HepG2 (cell line): Measurements from ENCODE around the gene NFS1. TPM values are rescaled to one million over a fixed set of nuclear protein-coding genes. Genes with fewer than 3 reads are reported as not detected.

Experiments used
- EED ChIP-seq: sonication (generic); formaldehyde crosslinking; IDR thresholded peaks from 2 replicates; pipeline ENCODE4 v1.5.0; 2020; ENCODE audit warnings: mild to moderate bottlenecking, missing genetic modification reagents
- GZF1 ChIP-seq: sonication (generic); formaldehyde crosslinking; IDR thresholded peaks from 2 replicates; pipeline ENCODE4 v1.5.1; 2020; ENCODE audit warnings: mild to moderate bottlenecking, missing genetic modification reagents
- HHEX ChIP-seq: IDR thresholded peaks from 2 replicates; pipeline ENCODE4 v1.6.1; 2016; ENCODE audit warnings: control low read depth
- IRX3 ChIP-seq: sonication (generic); formaldehyde crosslinking; IDR thresholded peaks from 2 replicates; pipeline ENCODE4 v1.8.1; 2023; ENCODE audit warnings: mild to moderate bottlenecking, low read depth, missing genetic modification reagents, borderline replicate concordance
- NPAS2 ChIP-seq: sonication (generic); formaldehyde crosslinking; IDR thresholded peaks from 2 replicates; pipeline ENCODE4 v1.8.0; 2022; ENCODE audit warnings: mild to moderate bottlenecking, missing genetic modification reagents, borderline replicate concordance
- PPARG ChIP-seq: conservative IDR thresholded peaks from 2 replicates; pipeline ENCODE4 v1.6.1; 2016; ENCODE audit warnings: missing biosample characterization, missing genetic modification reagents
- RBAK ChIP-seq: sonication (generic); formaldehyde crosslinking; IDR thresholded peaks from 2 replicates; pipeline ENCODE4 v1.5.1; 2020; ENCODE audit warnings: mild to moderate bottlenecking, missing genetic modification reagents
- SNAPC4 ChIP-seq: sonication (generic); formaldehyde crosslinking; IDR thresholded peaks from 2 replicates; pipeline ENCODE4 v1.4.0; 2020; ENCODE audit warnings: mild to moderate bottlenecking, missing genetic modification reagents
- STAT6 ChIP-seq: sonication (generic); formaldehyde crosslinking; IDR thresholded peaks from 2 replicates; pipeline ENCODE4 v1.4.0; 2020; ENCODE audit warnings: missing genetic modification reagents, mild to moderate bottlenecking, borderline replicate concordance
- TCF12 ChIP-seq, 2 experiments: fragments of 450-650 bp in 1 of 2; sonication (generic) in 1 of 2; formaldehyde crosslinking in 1 of 2; IDR thresholded peaks; 2 replicates each; pipeline versions ENCODE4 v1.6.1 to v1.8.0; 2017 to 2022; ENCODE audit warnings: antibody characterized with exemption in 1 of 2, mild to moderate bottlenecking in 1 of 2, missing genetic modification reagents in 1 of 2, moderate library complexity in 1 of 2
- ZBTB21 ChIP-seq: sonication (generic); formaldehyde crosslinking; IDR thresholded peaks from 2 replicates; pipeline ENCODE4 v1.4.0; 2020; ENCODE audit warnings: missing genetic modification reagents
- ZNF281 ChIP-seq: sonication (generic); formaldehyde crosslinking; IDR thresholded peaks from 2 replicates; pipeline ENCODE4 v1.4.0; 2020; ENCODE audit warnings: missing genetic modification reagents, borderline replicate concordance
- ZNF292 ChIP-seq: sonication (generic); formaldehyde crosslinking; IDR thresholded peaks from 2 replicates; pipeline ENCODE4 v1.8.1; 2022; ENCODE audit warnings: mild to moderate bottlenecking, low read depth, missing genetic modification reagents, borderline replicate concordance
- ZNF543 ChIP-seq: sonication (generic); formaldehyde crosslinking; IDR thresholded peaks from 2 replicates; pipeline ENCODE4 v1.4.0; 2020; ENCODE audit warnings: mild to moderate bottlenecking, missing genetic modification reagents
- ZNF549 ChIP-seq: sonication (generic); formaldehyde crosslinking; IDR thresholded peaks from 2 replicates; pipeline ENCODE4 v1.5.0; 2020; ENCODE audit warnings: missing genetic modification reagents
- ZNF841 ChIP-seq: sonication (generic); formaldehyde crosslinking; IDR thresholded peaks from 2 replicates; pipeline ENCODE4 v1.8.1; 2023; ENCODE audit warnings: missing genetic modification reagents, borderline replicate concordance
- polyA plus RNA-seq, 8 experiments: library from polyadenylated mRNA; depleted of rRNA in 3 of 8; stranded (reverse) in 7 of 8; unstranded in 1 of 8; fragments of >200 nt; fragmentation: Illumina TruSeq in 4 of 8; extraction: Trizol in 4 of 8; gene quantifications; 2 replicates each; pipeline versions ENCODE4 v1.2.1 to v1.2.3, GENCODE V29; 2011 to 2016; ENCODE audit warnings: low read depth in 4 of 8, missing spikeins in 1 of 8, mixed read lengths in 1 of 8; ENCODE audit not compliant: insufficient read depth in 1 of 8
- total RNA-seq, 5 experiments: library from RNA; depleted of rRNA; stranded (reverse); fragments of >200 nt; fragmentation: Illumina TruSeq; extraction: Trizol; gene quantifications; 2 replicates each; pipeline ENCODE4 v1.2.3, GENCODE V29; 2016; ENCODE audit warnings: low read depth in 1 of 5
- TF ChIP-seq, protein P1 (sequence below): sonication (generic); formaldehyde crosslinking; conservative IDR thresholded peaks from 2 replicates; pipeline ENCODE4 v1.4.0; 2020; ENCODE audit warnings: missing genetic modification reagents

NFS1 gene
- total and polyA plus RNA-seq, 2 of the 13 experiments (the other 11 are each of a cell fraction or from before 2014, with no cell fraction given) = 65.9 to 88.1 TPM

GRCh38 chr20:35643045-35643444 lies 56.1 kb downstream of the NFS1 start (continued):
- TF ChIP-seq, protein P1, sequence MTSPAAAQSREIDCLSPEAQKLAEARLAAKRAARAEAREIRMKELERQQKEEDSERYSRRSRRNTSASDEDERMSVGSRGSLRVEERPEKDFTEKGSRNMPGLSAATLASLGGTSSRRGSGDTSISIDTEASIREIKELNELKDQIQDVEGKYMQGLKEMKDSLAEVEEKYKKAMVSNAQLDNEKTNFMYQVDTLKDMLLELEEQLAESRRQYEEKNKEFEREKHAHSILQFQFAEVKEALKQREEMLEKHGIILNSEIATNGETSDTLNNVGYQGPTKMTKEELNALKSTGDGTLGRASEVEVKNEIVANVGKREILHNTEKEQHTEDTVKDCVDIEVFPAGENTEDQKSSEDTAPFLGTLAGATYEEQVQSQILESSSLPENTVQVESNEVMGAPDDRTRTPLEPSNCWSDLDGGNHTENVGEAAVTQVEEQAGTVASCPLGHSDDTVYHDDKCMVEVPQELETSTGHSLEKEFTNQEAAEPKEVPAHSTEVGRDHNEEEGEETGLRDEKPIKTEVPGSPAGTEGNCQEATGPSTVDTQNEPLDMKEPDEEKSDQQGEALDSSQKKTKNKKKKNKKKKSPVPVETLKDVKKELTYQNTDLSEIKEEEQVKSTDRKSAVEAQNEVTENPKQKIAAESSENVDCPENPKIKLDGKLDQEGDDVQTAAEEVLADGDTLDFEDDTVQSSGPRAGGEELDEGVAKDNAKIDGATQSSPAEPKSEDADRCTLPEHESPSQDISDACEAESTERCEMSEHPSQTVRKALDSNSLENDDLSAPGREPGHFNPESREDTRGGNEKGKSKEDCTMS (CRISPR knock-in tag) = no peak
- TF ChIP-seq HHEX (CRISPR knock-in tag) = no peak
- TF ChIP-seq ZNF292 (CRISPR knock-in tag) = no peak
- TF ChIP-seq RBAK (CRISPR knock-in tag) = peak; percentile 56; the same call in 1 of the 2 replicates
- no peak for TF ChIP-seq NPAS2 (CRISPR knock-in tag)
- no peak for TF ChIP-seq ZNF549 (CRISPR knock-in tag)
- TF ChIP-seq EED = no peak
- no peak for TF ChIP-seq STAT6 (CRISPR knock-in tag)
- no peak for TF ChIP-seq ZBTB21
- no peak for TF ChIP-seq GZF1 (CRISPR knock-in tag)
- TF ChIP-seq ZNF281 (CRISPR knock-in tag) = no peak
- no peak for TF ChIP-seq SNAPC4 (CRISPR knock-in tag)
- TF ChIP-seq ZNF543 = no peak
- no peak for TF ChIP-seq ZNF841 (CRISPR knock-in tag)
- TF ChIP-seq TCF12 (IDR thresholded peaks at IDR 0.05) = no peak
- TF ChIP-seq TCF12 (CRISPR knock-in tag; IDR thresholded peaks at IDR 0.05) = no peak
- no peak for TF ChIP-seq PPARG (CRISPR knock-in tag)
- no peak for TF ChIP-seq IRX3
